VCaP (cell line): ENCODE results near the gene GRK4.

Experiments
- H3K27ac ChIP-seq: fragments of 450-650 bp; 2 replicates; pipeline ENCODE4 v1.5.1; 2017
- CTCF ChIP-seq: fragments of 450-650 bp; conservative IDR thresholded peaks from 2 replicates; pipeline ENCODE4 v1.5.1; 2017; ENCODE audit warnings: mild to moderate bottlenecking, moderate library complexity

The GRK4 gene

GRCh38 chr4:2946812-2947600 lies 16.4 kb upstream of the GRK4 start:
- no peak overlapping the region for H3K27ac ChIP-seq
- TF ChIP-seq CTCF: no peak

GRCh38 chr4:2947926-2948325 lies 15.4 kb upstream of the GRK4 start:
- TF ChIP-seq CTCF: no peak
- H3K27ac ChIP-seq: no peak overlapping the region

- TF ChIP-seq CTCF: peak; percentile 86
These were observed 14.2 kb upstream of the GRK4 start for GRCh38 chr4:2948895-2949781.

GRCh38 chr4:2949782-2950125 lies 13.6 kb upstream of the GRK4 start:
- H3K27ac ChIP-seq: no peak overlapping the region

More at GRCh38 chr4:2948895-2949781, 14.2 kb upstream of the GRK4 start:
- H3K27ac ChIP-seq: no peak overlapping the region

GRCh38 chr4:2950221-2950989 lies 13.0 kb upstream of the GRK4 start:
- TF ChIP-seq CTCF: no peak
- H3K27ac ChIP-seq: no peak overlapping the region

More at GRCh38 chr4:2949782-2950125, 13.6 kb upstream of the GRK4 start:
- TF ChIP-seq CTCF: no peak

GRCh38 chr4:2953496-2953895 lies 9.9 kb upstream of the GRK4 start:
- TF ChIP-seq CTCF: no peak
- no peak overlapping the region for H3K27ac ChIP-seq
